SKM-1 treated with dmso at 0.1 percent for 144 hours (cell line): ENCODE results near the gene RSKR.
"Not testable (repeated sequence)": the region's sequence is repeated elsewhere in the genome, so short reads cannot be mapped to it uniquely, and the experiment has no call there.

Source experiments
- DNase-seq: peaks from one replicate; lab custom pipeline; 2025; ENCODE audit not compliant: unreplicated experiment; lab: John Stamatoyannopoulos, UW

Gene RSKR

GRCh38 chr17:28578246-28579195 lies 35.5 kb downstream of the RSKR start:
- DNase-seq, result no peak

DNA sequence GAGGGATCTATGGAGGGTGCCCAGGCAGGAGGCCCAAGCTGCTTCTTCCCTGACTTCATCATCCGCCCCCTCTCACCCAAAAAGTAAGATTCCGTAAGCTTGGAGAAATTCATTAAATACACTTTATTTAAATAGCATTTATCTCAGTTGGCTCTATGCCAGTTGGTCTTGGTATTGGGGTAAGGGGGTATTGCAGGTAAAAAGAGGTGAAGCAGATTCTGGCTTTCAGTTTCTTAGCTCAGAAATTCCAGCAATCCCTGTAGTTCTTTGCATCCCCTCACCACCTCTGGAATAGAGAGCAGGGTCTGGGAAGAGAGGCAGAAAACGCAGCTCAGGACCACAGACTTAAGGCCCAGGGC lies 36.5 kb downstream of the RSKR start:
- DNase-seq, result no peak

- DNase-seq, result peak; percentile 73
These were observed 37.1 kb downstream of the RSKR start, which contains the start of gene ALDOC for GRCh38 chr17:28576758-28577465. Gene ALDOC, minus strand, starts transcription at chr17:28576895. Its CDS starts 1,363 bp downstream, at chr17:28575532.

- not testable (repeated sequence) for DNase-seq
These were observed 38.0 kb downstream of the RSKR start for GRCh38 chr17:28576016-28576415.

DNA sequence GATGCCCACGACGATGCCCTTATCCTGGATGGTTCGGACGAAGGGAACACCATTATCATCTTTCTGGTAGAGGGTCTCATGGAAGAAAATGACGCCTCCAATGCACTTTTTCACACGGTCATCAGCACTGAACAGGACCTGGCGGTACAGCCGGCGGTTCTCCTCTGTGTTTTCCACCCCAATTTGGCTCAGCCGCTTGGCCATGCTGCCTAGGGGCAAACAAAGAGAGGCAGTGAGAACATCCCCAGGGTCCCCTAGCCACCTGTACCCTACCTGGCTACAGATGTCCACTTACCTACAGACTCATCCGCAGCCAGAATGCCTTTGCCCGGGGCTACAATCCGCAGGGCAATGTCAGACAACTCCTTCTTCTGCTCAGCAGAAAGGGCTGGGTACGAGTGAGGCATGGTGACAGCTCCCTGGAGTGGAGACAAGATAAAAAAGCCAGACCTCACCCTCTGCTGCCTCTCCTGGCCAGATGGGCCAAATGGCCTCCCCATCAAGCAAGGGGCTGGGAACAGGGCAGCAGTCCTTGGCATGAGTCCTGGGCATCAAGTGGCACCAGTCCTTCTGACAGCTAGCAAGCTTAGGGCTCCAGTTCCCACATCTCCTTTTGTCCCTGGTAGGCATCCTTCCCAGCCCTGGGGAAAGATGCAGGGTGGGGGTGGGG lies 38.7 kb downstream of the RSKR start:
- no peak for DNase-seq

DNA sequence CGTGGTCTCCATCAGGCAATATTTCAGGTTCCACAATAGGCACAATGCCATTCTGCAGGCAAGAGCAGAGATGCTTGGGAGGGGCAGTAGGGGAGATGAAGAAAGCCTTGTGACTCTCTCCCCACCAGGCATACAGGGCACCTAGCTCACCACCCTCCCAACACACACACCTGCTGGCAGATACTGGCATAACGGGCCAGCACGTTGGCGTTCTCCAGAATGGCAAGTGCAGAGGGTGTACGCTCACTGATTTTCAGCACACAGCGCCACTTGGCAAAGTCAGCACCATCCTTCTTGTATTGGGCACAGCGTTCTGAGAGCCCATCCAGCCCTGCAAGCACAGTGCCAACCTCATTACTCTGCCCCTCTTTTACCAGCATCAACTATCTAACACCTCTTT lies 39.5 kb downstream of the RSKR start:
- DNase-seq, result no peak

- no peak for DNase-seq
These were observed 40.0 kb downstream of the RSKR start for GRCh38 chr17:28573966-28574480.

DNA sequence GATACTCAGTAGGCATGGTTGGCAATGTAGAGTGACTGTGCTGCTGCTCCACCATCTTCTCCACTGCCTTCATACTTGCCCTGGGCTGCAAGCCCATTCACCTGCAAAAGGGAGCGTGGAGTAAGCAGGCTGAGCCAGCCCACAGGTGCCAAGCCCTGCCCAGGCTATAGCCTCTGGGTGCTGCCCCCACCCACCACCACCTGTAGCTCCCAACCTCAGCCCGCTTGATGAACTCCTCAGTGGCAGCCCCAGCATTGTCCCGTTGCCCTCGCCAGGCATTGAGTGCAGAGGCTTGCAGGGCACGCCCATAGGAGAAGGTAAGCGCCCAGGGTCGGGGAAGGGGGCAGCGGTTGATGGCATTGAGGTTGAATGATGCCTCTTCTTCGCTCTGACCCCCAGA lies 40.5 kb downstream of the RSKR start:
- DNase-seq, result no peak

- no peak for DNase-seq
These were observed 41.0 kb downstream of the RSKR start for GRCh38 chr17:28573040-28573380.

DNA sequence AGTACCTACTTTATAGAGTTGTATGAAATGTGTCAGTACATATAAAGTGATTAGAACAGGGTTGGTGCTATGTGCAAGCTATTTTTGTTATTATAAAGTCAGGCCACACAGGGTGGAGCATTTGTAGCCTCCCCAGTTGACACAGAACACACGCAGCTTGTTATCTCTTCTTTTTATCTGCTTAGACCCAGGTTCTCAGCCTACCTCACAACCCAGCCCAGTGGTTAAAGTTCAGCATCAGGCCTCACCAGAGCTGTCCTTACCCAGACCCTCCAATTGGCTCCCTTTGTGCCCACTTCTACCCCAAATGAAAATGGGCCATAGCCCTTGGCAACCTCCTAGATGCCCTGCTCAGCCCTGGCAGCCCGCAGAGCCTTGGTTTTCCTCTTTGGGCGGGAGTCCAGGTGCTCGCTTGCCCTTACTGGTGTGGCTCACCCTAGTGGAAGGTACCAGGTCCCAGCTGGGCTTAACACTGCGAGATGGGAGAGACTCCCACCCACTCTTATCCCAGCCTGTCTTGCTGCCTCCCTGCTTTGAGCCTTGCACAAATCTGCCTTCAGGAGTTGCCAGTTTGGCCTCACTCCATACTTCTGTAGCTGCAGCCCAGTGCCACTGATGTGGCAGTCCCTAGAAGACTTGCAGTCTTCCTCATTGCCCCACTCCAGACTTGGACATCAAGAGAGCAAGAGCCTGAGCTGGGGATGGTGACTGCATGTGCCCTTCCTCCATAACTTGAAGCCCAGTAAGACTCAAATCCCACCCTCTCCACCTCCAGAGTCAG lies 41.5 kb downstream of the RSKR start:
- DNase-seq, result no peak

GRCh38 chr17:28571361-28572122 lies 42.4 kb downstream of the RSKR start, which contains the start of gene PIGS:
Gene PIGS, minus strand, starts transcription at chr17:28571524. Its CDS starts 28 bp downstream, at chr17:28571496.
- DNase-seq, result peak; percentile 87

DNA sequence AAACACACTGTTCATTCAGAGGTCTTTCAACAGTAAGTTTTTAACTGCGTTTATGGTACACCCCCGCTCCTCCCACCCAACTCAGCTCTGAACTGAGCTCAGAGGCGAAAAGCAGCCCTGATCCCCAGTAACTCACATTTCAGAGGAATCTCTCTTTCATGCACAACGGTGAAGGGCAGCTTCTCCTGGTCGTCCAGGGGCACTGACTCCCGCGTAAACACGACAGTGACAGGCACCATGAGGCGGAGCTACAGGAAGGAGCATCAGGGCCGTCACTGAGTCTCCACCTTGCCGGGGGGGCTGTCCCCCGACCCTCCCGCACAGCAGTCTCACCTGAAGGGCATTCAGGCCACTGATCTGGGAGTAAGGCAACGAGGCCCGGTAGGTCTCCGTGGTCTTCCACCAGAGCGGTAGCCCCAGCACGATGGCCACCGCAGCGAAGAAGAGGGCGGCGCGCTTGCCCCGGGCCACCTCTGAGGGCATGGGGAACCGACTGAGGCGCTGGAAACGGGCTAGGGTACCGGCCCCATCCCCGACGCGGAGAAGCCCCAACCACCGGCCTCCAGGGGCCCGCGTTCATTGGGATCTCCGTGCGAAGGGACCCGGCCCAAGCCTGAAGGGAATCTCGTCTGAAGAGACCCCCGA lies 43.1 kb downstream of the RSKR start:
- peak; percentile 7 for DNase-seq

DNA sequence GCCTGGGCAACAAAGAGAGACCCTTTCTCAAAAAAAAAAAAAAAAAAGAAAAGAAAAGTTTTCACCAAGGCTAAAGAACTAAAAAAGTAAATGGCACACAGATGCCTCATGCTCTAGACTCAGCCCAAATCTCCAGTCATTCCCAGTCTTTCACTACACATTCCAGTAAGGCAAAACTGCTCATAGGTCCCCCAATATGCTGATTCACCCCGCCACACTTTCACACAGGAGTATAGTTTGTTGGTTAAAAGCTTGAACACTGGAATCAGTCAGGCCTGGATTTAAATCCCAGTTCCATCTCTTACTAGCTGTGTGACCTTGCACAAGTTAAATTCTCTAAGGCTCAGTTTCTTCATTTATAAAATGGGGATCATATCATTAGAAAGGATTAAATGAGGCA lies 44.5 kb downstream of the RSKR start:
- DNase-seq, result no peak

DNA sequence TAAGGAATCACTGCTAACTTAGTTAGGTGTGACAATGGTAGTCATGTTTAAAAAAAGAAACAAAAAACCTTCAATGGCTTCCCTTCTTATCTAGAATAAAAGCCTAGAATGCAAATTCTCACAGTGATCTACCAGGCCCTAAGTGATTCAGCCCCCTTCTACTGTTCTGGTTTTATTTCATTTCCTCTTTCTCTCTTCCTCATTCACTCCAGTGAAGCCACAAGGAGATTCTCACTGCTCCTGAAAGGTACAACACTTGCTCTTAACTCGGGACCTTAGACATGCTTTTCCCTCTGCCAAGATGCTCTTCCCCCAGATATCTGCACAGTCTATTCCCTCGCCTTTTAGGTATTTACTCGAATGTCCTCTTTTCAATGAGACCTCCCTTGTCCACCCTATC lies 46.4 kb downstream of the RSKR start:
- peak; percentile 70 for DNase-seq

DNA sequence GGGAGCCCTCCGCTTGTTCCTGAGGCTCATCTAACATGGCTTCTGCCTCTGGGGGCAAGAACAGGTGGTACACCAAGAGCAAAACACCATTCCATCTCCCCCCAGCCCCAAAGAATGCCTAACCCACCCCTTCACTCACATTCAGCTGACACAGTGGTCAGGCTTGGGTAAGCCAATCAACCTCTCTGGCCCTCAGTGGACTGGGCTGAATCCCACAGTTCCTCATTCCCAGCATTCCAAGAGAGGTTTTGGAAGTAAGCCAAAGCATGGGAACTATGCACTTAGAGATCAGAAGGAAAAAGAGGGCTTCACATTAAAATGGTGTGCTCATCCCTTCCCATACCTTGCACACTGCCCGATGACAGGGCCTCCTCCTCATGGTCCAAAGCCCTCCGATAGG lies 50.5 kb downstream of the RSKR start:
- DNase-seq, result no peak
